NCI-H460 (cell line): ENCODE measurements around the gene TMEFF2. TPM values are rescaled to one million over a fixed set of nuclear protein-coding genes. Genes with fewer than 3 reads are reported as not detected.
A peak's percentile ranks its signal among the peaks of the same experiment; 100 is the strongest.

ENCODE experiments used
- DNase-seq: peaks from one replicate; pipeline ENCODE4 v3.0.0-alpha.2; 2016; ENCODE audit warnings: low read depth; ENCODE audit errors: extremely low read depth
- total RNA-seq: library from RNA; depleted of rRNA; stranded (reverse); fragments of >200 nt; shearing (Covaris generic); gene quantifications from 2 replicates; pipeline ENCODE4 v1.2.3, GENCODE V29; 2014

The TMEFF2 gene
- total RNA-seq, 1 experiment from 2014 or later: not detected

DNA sequence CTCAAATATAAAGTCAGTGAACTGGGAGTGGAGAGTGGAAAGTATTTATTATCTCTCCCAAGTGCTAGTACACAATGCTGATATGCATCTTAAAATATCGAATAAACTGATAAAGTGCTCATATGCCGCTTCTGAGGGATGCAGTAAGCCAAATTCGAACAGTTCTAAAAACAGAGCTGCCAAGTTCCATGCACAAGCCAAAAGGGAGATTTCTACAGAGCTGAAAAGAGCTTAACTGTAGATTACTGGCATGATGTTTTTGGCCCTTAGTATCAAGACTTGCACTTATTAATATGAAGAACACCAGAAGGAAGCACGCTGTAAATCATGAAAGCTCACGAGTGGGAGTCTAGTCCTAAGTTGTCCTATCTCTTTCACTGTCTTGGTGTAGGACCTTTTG is 7.9 kb downstream of the TMEFF2 start:
- DNase-seq: no peak

GRCh38 chr2:192184349-192184748 is 10.4 kb downstream of the TMEFF2 start:
- no peak for DNase-seq

DNA sequence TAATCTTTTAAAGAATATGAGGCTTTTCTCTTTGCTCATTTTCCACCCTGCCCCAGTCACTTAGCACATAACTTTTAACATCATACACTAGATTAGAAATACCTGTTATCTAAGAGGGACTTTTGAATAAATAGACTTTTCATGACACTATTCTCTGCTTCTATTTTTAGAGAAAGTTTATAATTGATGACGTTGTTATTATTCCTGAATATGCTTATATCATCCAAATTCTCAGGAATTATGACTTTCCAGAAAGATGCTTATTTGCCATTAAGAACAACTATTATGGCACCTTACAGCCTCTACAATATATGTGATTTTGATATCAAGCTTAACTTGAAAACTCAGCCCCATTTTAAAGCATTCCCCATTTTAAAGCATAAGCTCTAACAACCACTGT is 11.4 kb downstream of the TMEFF2 start:
- DNase-seq: no peak

GRCh38 chr2:192166946-192167345 is 27.8 kb downstream of the TMEFF2 start:
- DNase-seq: no peak

- DNase-seq: no peak
Measured at GRCh38 chr2:192165842-192166241, 28.9 kb downstream of the TMEFF2 start.

DNA sequence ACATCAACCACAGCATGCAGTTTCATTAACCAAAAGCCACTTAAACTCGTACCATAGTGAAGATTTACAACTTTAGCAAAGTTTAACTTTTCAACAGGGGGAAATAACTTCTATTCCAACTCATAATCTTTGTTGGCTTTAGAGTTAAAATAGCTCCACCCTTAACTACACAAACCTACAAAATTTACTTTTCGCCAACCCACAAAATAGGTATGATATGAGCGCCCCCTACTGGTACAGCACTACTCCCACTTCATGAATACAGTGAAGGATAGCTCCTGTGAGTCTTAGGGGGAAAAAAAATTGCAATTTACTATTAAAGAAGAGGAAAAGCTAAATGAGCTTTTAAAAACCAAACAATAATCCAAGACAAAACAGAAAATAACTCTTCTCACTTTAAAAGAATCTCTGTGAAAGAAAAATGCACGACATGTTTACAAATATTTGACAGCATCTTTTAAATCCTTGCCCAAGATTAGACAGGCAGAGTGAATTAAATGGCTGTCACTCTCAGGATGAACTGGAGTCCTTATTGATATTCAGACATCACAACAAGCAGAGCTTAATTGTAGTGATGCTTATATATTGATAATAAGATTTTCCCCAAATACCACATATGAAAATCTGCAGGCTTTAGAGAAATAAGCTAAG is 32.2 kb downstream of the TMEFF2 start:
- DNase-seq: peak; percentile 75

- no peak for DNase-seq
Measured at GRCh38 chr2:192161656-192162290, 33.0 kb downstream of the TMEFF2 start.

DNA sequence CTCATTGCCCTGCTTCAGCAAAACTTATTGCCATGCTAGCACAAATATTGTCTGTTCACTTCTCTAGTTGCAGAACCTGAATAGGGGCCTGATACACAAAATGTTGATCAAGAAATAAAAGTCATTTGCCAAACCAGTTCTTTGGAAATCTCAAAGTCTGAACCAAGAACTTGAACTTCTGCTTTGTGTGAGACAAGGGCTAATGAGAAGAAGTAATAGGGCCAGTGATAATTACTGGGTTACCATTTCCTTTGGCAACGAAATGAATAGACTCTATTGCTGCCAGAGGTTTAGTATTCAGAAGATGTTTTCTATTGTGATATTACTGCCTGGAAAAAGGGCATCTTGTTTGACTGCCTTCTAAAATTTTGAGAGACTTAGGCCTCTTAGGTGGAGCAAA is 35.0 kb downstream of the TMEFF2 start:
- DNase-seq: no peak

DNA sequence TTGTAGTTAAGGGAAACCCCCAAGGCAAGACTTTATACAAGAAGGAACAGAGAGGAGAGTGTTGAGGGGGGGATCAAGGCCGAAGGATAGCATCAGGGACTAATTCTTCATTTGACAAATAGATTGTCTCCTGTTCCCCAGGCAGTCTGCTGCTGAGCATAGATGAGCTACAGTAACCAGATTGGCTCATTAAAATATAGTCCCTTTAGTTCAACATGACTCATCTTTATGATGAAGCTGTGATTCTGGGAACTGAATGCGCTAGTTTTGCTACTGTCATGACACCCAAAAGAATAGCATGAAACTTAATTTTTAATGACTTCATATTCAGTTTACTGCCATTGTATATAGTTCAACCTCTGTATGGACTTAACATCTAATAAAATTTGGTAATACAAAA is 35.5 kb downstream of the TMEFF2 start:
- DNase-seq: no peak

DNA sequence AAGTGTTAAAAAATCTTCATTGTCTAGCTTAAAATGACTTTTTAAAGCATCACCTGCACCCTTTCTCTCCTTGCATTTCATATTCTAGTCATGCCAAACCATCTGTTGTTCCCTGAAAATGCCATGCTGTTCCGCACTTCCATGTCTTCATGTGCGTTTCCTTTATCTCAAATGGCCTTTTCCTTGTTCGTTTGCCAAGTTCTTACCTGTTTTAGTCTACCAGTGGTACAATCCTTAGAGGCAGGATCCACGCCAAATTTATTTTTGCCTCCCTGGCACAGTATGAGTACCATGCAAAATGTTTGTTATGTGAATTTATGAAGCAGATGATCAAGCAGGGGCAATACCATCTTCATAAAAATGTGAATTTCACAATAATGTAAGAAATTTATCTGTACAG is 37.0 kb downstream of the TMEFF2 start:
- no peak for DNase-seq

- DNase-seq: no peak
Measured at GRCh38 chr2:192155511-192156118, 39.1 kb downstream of the TMEFF2 start.

- DNase-seq: no peak
Measured at GRCh38 chr2:192153561-192153960, 41.2 kb downstream of the TMEFF2 start.

DNA sequence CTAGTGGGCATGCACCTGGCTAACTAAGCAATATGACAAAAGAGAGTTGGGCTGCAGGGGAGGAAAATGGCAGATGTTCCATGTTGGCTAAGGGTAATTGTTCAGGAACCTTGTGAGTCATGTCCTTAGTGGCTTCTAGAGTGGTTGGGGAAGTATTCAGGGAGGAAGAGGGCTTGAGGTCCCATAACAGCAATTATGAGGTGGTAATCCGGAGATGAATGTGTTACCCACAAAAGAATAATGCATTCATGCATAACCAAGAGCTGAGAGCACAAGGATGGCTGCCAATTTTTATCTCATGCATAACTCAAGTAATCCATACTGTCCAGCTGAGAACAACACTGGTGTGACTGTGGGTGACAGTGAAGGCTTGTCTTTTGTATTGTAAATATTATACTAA is 42.9 kb downstream of the TMEFF2 start:
- DNase-seq: no peak

GRCh38 chr2:192150166-192150565 is 44.6 kb downstream of the TMEFF2 start:
- DNase-seq: no peak

GRCh38 chr2:192148620-192149321 is 46.0 kb downstream of the TMEFF2 start:
- no peak for DNase-seq

DNA sequence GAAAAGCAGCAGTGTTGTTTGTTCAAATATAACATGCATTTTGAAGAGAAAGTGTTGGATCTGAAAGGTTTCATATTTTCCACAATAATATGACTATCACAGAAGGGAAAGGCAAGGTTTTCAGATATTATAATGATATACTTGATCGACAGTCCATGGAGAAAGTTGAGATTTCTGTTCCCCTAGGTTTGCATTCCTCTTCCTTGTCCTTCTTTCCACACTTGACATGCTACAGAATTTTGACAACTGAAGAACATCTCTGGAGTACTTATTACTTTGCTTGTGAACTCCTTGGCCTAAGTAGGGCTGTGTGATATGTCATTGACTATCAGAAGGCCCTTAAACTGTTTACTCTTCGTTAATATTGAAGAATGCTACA is 46.5 kb downstream of the TMEFF2 start:
- no peak for DNase-seq

DNA sequence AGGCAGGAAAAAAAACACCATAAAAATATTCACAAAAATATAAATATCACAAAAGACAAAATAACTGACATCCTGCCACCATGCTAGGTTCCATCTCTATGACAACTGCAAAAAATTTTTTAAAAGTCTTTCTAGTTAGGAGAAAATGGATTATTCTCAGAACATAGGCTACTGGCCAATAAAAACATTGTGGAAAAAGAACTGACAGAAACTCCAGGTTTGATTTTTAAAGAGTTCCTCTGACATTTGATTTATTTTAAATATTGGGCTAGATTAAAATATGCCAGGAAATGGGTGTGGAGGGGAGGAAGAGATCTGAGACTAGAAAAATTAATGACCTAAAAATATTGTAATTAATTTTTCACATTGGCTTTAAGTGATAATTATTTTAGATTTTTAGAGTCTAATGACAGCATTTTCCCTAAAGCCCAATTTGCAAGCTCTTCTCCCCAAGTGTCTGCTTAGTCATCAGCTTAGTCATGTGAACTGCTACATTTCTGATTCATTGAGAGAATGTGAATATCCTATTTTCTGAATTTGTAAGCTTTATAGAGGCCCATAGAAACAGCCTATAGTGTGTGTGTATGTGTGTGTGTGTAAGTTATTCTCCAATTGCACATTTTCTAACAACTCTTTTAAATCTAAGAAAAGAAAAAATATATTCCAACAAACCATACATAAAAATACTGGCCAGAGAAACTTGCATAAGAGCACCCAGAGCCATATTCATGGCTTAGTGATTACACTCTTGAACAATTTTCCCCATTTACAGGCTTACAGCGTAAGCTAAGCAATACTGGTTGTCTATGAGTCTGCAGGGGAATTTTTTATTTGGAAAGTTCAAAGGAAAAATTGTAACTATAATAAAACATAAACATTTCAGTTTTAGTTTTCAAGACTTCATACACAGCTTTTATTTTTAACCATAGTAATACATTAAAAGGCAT is 48.4 kb downstream of the TMEFF2 start:
- peak; percentile 34 for DNase-seq

DNA sequence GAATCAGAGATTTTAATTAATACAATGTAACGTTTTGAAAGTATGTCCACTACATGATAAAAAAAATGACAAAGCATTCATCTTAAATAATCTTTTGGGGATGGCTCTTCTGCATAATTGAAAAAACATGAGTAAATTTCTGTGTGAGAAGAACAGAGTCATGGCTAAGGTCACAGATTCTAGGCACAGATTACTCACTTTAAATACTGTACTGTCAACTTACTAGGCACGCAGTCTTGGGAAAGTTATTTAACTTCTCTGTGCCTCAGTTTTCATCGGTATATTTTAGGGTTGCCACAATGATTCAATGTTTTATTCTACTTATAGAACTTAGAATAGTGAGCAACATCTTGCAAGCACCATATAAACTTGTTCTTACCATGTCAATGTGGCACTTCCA is 49.2 kb downstream of the TMEFF2 start:
- no peak for DNase-seq

DNA sequence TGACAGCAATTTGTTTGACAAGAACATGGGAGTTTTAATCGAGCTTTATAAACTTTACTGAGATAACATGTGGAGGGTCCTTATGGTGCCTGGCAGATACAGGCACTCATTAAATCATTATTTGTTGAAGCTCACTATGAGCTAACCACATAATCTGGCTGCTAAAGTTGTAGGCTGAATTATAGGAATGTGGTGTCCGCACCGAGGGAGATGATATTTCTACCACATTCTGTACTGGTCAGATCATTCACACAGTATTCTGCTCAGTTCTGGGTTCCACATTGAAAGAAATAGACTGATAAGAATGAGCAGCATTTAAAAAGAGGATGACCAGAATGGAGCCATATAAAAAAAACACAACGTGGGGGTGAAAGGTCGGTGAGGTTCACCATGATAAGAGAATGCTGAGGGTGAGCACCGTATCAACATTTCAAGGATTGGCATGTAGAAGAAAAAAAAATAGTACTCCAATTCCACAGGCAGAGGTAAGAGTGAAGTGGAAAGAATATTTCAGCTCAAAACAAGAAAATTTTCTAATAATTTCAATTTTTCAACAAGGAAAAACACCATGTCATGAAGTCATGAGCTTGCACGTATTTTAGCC is 54.4 kb downstream of the TMEFF2 start:
- no peak for DNase-seq

- DNase-seq: no peak
Measured at GRCh38 chr2:192139813-192140212, 54.9 kb downstream of the TMEFF2 start.
